Chondrocyte (in vitro differentiated cells): Measurements from ENCODE around the gene ACSL5. TPM values are rescaled to one million over a fixed set of nuclear protein-coding genes. Genes with fewer than 3 reads are reported as not detected.

Experiments
- DNase-seq: peaks from one replicate; pipeline ENCODE4 v3.0.0; 2021; ENCODE audit warnings: mixed read lengths, low spot score
- H3K27ac Mint-ChIP-seq: one replicate; pipeline ENCODE4 v1.8.0; 2021; ENCODE audit warnings: mild to moderate bottlenecking, moderate library complexity, mixed read lengths; ENCODE audit not compliant: unreplicated experiment
- H3K27me3 Mint-ChIP-seq: 2 replicates; pipeline ENCODE4 v1.8.0; 2021; ENCODE audit warnings: low read depth, mixed read lengths
- H3K36me3 Mint-ChIP-seq: 2 replicates; pipeline ENCODE4 v1.8.0; 2021; ENCODE audit warnings: low read depth, mixed read lengths
- H3K4me1 Mint-ChIP-seq: 2 replicates; pipeline ENCODE4 v1.8.0; 2021; ENCODE audit warnings: low read depth, mild to moderate bottlenecking, mixed read lengths
- H3K4me3 Mint-ChIP-seq: one replicate; pipeline ENCODE4 v1.8.0; 2021; ENCODE audit warnings: mild to moderate bottlenecking, moderate library complexity, mixed read lengths; ENCODE audit not compliant: unreplicated experiment
- H3K9me3 Mint-ChIP-seq: 2 replicates; pipeline ENCODE4 v1.8.0; 2021; ENCODE audit warnings: low read depth, mixed read lengths
- CTCF ChIP-seq: fragments of 200-600 bp; sonication (generic); IDR thresholded peaks from 2 replicates; pipeline ENCODE4 v1.5.0; 2021; ENCODE audit warnings: antibody characterized with exemption, mild to moderate bottlenecking, moderate library complexity
- total RNA-seq: library from RNA; stranded (reverse); gene quantifications from 3 replicates; pipeline ENCODE4 v1.2.1, GENCODE V29; 2021

The ACSL5 gene
- total RNA-seq, 1 donor from 2014 or later = 0.27 TPM

- no peak for DNase-seq
- Mint-ChIP-seq H3K36me3 (no peaks in the 10 kb centered on the region), H3K9me3 (no peaks in the 10 kb centered on the region), H3K27ac (no peak overlapping the region), H3K4me1 (peaks cover 31% of the 10 kb centered on the region), H3K4me3 (no peak overlapping the region), H3K27me3 (no peaks in the 10 kb centered on the region)
- no peak for TF ChIP-seq CTCF
These were observed 8.9 kb upstream of the ACSL5 start for GRCh38 chr10:112365014-112365432.

GRCh38 chr10:112365451-112365850 lies 8.5 kb upstream of the ACSL5 start:
- no peaks in the 10 kb centered on the region for H3K36me3 Mint-ChIP-seq
- no peak for TF ChIP-seq CTCF
- no peaks in the 10 kb centered on the region for H3K9me3 Mint-ChIP-seq
- H3K27me3 Mint-ChIP-seq = no peaks in the 10 kb centered on the region
- no peak for DNase-seq
- peaks cover 27% of the 10 kb centered on the region for H3K4me1 Mint-ChIP-seq
- no peak overlapping the region for H3K4me3 Mint-ChIP-seq
- no peak overlapping the region for H3K27ac Mint-ChIP-seq

GRCh38 chr10:112366992-112367391 lies 6.9 kb upstream of the ACSL5 start:
- Mint-ChIP-seq H3K27ac (no peak overlapping the region), H3K4me3 (no peak overlapping the region), H3K27me3 (no peaks in the 10 kb centered on the region), H3K9me3 (no peaks in the 10 kb centered on the region), H3K36me3 (no peaks in the 10 kb centered on the region), H3K4me1 (peaks cover 13% of the 10 kb centered on the region)
- no peak for DNase-seq
- TF ChIP-seq CTCF = no peak

- TF ChIP-seq CTCF = no peak
- Mint-ChIP-seq H3K27ac (no peak overlapping the region), H3K9me3 (no peaks in the 10 kb centered on the region), H3K36me3 (no peaks in the 10 kb centered on the region), H3K4me1 (peaks cover 8% of the 10 kb centered on the region), H3K27me3 (no peaks in the 10 kb centered on the region), H3K4me3 (no peak overlapping the region)
- no peak for DNase-seq
These were observed 6.4 kb upstream of the ACSL5 start for GRCh38 chr10:112367516-112367915.

- H3K4me3 Mint-ChIP-seq = no peak overlapping the region
- no peaks in the 10 kb centered on the region for H3K9me3 Mint-ChIP-seq
- TF ChIP-seq CTCF = no peak
- no peak for DNase-seq
- H3K27ac Mint-ChIP-seq = no peak overlapping the region
- H3K36me3 Mint-ChIP-seq = no peaks in the 10 kb centered on the region
- H3K4me1 Mint-ChIP-seq = peaks cover 6% of the 10 kb centered on the region
- H3K27me3 Mint-ChIP-seq = no peaks in the 10 kb centered on the region
These were observed 4.2 kb upstream of the ACSL5 start for GRCh38 chr10:112369495-112370423.
